GM08714 (cell line): ENCODE data around the gene ZNF280A.
"Not testable (repeated sequence)": the region's sequence is repeated elsewhere in the genome, so short reads cannot be mapped to it uniquely, and the experiment has no call there.

ENCODE experiments used
- H3K4me3 ChIP-seq: fragments of 200-500 bp; sonication (Bioruptor generic); 2 replicates; pipeline ENCODE4 v1.5.1; 2014; ENCODE audit warnings: mild to moderate bottlenecking, low read length, inconsistent platforms
- ZNF274 ChIP-seq: IDR thresholded peaks from 2 replicates; pipeline ENCODE4 v1.6.1; 2012; ENCODE audit warnings: mild to moderate bottlenecking, low read depth, low read length

ZNF280A gene

DNA sequence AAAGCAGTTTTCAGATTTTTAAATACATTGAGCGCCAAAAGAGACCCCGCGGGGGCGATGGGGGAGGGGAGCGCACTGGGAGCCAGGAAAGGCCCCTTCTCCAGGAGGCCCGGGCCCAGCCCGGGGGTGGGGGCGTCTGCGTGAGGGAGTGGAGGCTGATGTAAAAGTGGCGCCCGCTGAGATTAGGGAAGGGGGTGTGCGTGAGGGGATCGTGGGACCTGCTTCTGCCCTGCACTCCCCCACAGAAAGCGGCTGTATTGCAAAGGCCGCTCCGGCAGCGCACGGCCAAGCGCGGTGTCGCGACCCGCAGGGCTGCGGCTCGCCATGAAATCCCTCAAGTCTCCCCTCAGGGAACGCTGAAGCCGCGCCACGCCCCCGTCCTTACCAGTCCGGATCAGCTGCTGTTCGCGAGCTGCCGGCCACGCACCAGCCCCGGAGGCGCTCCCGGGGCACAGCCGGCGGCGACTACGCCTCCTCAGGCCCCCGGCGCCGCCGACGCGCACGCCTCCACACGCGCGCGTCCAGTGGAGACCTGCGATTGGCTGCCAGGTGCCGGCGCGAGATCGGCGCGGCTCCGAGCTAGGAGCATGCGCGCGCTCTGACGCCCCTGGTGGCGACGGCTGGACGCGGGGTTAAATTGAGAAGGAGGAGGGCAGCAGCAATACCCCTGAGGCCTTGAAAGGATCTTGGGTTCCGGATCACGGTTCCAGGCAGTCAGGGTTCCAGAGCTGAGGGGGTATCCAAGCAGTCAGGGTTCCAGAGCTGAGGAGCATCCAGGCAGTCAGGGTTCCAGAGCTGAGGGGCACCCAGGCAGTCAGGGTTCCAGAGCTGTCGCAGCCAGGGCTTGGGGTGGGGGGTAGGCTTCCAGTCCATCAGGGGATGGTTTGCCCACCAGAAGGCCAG lies 11.5 kb downstream of the ZNF280A start, which contains the start of gene ZNF280B:
ZNF280B (minus strand) TSS at position 469 of the 903 bp plus-strand sequence. CDS start 19,344 bp downstream, outside the sequence.
- no peak for TF ChIP-seq ZNF274
- H3K4me3 ChIP-seq: peak within 1 kb of the TSS; percentile 76

DNA sequence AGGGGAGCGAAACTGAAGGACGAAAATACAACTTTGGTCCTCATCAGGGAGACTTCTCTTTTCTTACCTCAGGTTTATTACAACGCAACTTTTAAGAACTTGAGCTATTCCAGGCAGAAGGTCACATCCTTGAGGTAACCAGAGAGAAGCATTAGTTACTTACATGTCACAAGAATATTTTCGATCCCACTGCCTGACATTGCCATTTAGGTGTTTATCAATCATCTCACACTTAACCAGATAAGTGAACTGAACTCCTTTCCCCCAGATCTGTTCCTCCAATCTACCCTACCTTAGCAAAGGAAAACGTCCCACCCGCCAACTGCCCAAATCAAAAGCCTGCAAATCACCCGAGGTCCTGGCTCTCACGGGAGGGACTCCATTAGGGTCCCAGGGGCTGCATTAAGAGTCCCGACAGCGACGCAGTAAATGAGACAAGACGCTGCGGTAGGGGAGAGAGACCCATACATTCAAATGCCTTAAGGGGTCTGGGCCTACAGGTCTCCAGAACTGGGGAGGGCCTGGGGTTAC lies 12.3 kb downstream of the ZNF280A start:
- TF ChIP-seq ZNF274: no peak
- peak overlapping the region; percentile 76 for H3K4me3 ChIP-seq

DNA sequence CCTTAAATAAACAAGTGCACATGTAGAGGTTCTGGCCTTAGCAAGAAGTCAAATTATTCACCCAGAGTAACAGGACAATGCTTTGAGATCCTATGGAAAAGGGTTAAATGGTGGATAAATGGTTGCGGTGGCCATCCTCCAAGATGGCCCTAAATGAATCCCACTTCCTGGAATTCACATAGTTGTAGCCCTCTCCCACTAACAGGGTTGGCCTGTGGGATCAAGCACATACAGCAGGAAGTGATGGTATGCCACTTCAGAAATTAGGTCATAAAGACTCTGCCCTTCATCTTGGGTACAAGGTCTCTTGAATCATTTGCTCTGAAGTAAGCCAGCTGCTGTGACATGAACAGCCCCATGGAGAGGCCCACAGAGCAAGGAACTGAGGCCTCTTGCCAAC lies 13.3 kb downstream of the ZNF280A start:
- no peak overlapping the region for H3K4me3 ChIP-seq
- no peak for TF ChIP-seq ZNF274

DNA sequence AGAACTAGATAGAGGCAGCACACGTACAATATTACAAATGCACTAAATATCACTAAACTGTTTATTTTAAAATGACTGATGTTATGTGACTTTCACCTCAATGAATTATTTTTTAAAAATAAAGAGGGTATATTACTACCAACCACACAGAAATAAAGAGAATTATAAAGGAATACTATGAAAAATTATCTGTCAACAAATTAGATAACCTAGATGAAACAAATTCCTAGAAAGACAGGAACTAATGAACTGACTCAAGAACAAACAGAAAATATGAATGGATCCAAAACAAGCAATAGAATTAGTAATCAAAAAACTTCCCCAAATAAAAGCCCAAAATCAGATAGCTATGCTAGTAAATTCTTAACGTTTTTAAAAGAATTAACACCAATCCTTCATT lies 21.8 kb downstream of the ZNF280A start:
- no peak for TF ChIP-seq ZNF274
- H3K4me3 ChIP-seq: no peak overlapping the region

DNA sequence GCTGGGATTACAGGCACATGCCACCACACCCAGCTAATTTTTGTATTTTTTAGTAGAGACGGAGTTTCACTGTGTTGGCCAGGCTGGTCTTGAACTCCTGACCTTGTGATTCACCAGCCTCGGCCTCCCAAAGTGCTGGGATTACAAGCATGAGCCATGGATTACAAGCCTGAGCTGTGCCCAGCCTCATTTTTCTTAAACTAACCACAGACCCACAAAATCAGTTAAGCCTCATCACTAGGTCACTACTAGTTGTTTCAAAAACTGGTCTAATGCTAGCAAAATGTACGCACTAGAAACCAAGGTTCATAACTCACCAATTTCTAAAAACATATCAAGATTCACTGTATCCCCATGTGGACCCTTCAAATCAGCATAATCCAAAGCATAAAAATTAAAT lies 28.5 kb downstream of the ZNF280A start:
- H3K4me3 ChIP-seq: not testable (repeated sequence)

DNA sequence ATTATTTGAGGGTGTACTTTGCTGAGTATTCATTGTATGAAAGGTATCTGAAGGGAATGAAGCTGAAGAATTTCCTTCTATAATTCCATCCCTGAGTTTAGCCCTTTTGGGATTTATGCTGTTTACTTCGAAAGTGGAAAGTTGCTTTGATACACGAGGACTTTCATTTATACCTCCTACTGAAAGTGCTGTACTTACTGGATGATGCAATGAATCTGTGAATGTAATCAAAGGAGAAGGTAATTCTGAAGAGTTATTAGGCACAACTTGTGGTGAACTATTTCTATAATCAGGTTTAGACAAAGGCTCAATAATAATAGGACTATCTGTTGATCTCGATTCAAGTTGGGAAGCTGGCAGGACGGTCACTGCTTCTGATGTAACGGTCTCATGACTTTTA lies 31.3 kb downstream of the ZNF280A start:
- no peak overlapping the region for H3K4me3 ChIP-seq
- no peak for TF ChIP-seq ZNF274

DNA sequence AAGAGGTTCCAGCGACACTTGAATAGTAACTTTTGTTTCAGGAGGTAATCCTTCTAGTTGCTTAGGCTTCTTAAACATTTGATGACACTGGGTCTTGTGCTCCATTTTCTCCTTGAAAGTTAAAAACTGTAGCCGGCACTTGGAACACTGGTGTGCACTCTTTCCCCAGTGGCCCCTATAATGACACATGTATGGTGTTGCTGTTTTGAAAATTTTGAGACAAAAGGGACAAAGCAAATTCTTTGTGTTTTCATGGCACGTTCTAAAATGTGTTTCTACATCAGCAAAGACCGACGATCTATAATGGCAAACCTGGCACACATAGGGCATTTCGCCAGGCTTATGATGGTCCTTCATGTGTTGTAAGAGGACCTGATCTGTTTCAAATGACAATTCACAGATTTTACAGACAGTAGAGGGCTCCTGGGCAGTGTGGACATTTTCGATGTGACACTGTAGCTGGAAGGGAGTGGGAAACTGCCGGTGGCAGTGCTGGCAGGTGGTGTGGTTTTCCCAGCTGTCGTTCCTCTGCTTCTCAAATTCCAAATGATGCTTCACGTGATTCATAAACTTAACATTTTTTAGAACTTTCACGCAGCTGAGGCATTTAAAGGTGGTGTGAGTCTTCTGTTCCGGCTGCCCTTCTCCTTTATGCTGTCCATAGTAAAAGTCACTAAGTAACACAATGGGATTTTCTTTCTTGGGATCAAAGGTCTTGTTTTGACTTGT lies 32.0 kb downstream of the ZNF280A start:
- no peak for TF ChIP-seq ZNF274

DNA sequence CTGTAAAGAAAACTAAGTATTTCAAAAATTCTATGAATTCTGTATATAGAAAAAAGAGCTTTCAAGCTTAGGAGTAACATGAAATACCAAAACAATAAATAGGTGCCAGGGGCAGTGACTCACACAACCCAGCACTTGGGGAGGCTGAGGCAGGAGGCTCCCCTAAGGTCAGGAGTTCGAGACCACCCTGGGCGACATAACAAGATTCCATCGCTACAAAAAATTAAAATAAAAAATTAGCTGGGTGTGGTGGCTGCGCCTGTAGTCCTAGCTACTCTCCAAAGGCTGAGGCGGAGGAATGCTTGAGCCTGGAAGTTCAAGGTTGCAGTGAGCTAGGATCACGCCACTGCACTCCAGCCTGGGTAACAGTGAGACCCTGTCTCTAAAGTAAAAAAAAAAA lies 33.0 kb downstream of the ZNF280A start:
- no peak overlapping the region for H3K4me3 ChIP-seq
- no peak for TF ChIP-seq ZNF274

More for the DNA sequence above, 32.0 kb downstream of the ZNF280A start:
- H3K4me3 ChIP-seq: no peak overlapping the region

DNA sequence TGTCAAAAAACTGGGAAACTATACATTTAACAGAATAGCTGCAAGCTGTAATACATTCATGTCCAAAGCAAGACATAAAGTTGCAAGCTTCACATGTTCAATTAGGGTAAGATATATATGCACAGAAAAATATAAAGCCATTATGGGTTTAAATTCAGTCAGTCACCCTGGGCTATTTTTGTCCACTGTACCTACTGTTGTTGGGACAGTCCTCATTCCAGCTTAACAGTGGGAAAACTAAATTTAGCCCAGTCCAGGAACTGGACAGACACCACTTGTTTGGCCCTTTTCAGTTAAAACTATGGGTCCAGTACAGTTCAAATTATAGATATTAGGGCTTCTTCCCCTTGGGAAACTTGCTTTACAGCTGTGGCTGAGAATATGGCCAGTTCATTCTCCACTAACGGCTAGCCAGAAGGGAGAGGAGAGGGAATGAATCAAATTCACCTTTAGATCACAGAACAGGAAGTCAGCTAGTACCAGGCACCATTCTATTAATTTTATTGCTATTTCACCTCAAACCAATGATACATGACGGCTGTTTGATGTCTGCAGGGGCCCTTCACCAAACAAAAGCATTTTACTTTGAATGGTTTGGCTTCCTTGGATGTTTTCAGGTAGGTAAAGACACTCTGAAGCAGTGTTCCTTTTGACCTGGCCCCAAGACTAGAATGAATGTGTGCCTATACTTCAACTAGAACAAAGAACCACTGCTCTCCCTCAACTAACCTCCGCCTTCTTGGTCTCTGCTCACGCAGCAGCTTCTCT lies 33.8 kb downstream of the ZNF280A start:
- no peak for TF ChIP-seq ZNF274
- no peak overlapping the region for H3K4me3 ChIP-seq

DNA sequence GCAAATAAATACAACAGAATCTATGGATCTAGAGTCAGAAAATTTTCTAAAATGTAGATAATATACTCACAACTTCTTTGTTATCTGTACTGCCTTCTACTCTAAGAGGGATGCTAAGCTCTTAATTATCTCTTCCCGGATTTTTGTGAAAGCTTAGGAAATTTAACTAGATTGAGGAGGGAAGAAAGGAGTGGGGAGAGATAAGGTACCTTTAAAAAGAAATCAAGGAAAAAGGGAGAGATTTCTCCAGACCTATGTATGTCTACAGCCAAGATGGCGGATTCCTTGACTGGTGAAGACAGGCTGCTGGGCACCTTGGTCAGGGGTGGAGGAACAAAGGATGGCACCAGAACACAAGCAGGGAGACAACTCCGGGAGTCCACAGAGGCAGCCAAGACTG lies 34.5 kb downstream of the ZNF280A start:
- no peak for TF ChIP-seq ZNF274
- no peak overlapping the region for H3K4me3 ChIP-seq

DNA sequence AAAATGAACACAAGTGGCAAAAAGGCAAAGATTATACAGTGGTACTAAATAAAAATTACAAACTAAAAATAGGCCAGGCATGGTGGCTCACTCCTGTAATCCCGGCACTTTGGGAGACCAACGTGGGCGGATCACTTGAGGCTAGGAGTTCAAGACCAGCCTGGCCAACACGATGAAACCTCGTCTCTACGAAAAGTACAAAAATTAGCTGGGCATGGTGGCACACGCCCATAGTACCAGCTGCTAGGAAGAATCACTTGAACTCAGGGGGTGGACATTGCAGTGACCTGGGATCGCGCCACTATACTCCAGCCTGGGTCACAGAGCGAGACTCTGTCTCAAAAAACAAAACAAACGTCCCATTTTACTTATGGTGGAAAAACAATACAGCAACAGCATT lies 36.0 kb downstream of the ZNF280A start:
- H3K4me3 ChIP-seq: no peak overlapping the region
- no peak for TF ChIP-seq ZNF274

DNA sequence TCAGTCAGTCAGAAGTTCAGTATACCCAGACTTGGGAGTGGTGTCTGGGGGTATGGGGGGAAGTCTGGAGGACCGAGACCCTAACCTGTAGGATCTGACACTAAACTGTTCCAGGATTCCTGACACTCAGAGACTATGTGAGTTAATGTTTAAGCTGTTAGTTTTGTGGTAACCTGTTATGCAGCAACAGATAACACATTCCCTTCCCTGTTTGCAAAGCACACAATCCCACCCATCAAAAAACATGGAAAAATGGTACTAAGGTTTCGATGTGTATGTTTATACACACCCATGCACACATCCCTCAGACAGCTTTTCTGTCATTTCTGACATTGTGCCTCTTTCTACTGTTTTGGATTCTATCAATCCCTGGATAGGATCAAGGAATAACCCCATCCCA lies 39.1 kb downstream of the ZNF280A start:
- no peak overlapping the region for H3K4me3 ChIP-seq
- no peak for TF ChIP-seq ZNF274

DNA sequence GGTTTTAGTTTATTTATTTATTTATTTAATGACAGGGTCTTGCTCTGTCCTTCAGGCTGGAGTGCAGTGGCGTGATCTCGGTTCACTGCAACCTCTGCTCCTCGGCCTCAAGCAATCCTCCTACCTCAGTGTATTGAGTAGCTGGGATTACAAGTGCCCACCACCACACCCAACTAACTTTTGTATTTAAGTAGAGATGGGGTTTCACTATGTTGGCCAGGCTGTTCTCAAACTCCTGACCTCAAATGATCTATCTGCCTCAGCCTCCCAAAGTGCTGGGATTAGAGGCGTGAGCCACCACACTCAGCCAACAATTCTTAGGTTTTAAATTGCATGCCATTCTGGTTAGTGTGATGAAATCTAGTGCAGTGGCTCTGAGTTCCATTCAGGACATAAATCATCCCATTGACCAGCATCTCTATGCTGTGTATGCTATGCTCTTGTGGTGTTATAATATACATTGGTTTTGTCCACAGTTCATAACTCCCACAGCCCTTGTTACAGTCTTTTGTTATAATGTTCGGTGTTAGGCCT lies 40.0 kb downstream of the ZNF280A start:
- TF ChIP-seq ZNF274: no peak
- no peak overlapping the region for H3K4me3 ChIP-seq

DNA sequence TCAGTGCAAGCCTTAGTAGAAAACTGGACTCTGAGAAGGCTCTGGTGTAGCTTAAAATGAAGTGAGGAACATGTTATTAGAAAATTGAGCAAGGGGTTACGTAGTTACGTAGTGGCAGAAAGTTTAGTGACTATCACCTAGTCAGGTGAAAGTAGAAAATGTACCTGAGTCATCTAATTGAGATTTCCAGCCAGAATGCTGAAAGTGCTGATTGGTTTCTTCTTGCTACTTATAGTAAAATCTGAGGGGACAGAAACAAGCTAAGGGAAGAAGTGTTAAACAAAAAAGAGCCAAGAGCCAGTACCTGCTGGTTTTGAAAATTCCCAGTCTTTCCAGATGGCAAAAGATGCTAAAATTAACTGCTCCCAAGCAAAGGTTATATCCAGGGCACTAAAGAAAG lies 41.0 kb downstream of the ZNF280A start:
- no peak overlapping the region for H3K4me3 ChIP-seq
- no peak for TF ChIP-seq ZNF274

DNA sequence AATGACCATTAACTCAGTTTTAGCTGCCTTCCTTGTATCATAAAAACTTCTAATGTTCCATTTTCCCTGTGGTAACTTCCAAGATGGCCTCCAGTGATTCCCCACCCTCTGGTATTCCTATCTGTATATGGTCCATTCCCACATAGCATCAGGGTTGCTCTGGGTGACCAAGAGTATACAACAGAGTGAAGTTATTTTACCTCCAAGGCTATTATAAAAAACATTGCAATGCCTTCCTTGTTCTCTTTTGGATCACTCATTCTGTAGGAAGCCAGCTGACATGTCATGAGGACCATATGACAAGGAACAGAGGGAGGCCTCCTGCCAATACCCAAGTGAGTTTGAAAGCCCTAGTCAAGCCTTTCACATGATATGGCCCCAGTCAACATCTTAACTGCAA lies 41.6 kb downstream of the ZNF280A start:
- TF ChIP-seq ZNF274: no peak

More for the DNA sequence above, 41.6 kb downstream of the ZNF280A start:
- H3K4me3 ChIP-seq: no peak overlapping the region
